ENCODE results near the gene BANP. TPM values are rescaled to one million over a fixed set of nuclear protein-coding genes. Genes with fewer than 3 reads are reported as not detected.

The BANP gene
- total RNA-seq, 2 donors from 2014 or later: 46.4 to 85.9 TPM

DNA sequence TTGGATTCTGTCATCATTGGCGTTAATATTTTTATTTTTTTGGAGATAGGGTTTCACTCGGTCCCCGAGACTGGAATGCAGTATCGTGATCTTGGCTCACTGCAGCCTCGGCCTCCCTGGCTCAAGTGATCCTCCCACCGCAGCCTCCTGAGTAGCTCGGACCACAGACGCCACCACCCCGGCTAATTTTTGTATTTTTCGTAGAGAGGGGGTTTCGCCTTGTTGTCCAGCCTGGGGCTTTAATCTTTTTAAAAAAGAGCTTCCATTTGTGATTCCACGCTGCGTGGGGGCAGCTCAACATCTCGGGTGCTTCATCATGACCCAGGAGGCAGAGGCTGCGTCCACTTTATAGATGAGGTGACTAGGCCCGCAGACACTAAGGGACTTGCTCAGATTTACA, 1.5 kb downstream of the BANP start:
- Mint-ChIP-seq H3K27me3 (no peaks in the 10 kb centered on the region), H3K4me1 (peaks cover 34% of the 10 kb centered on the region), H3K27ac (peak overlapping the region; percentile 99), H3K9me3 (no peaks in the 10 kb centered on the region), H3K36me3 (ENCODE audit: low read depth) (peaks cover 56% of the 10 kb centered on the region), H3K4me3 (peak overlapping the region; percentile 97)
- no peak for ATAC-seq (replicated peaks)

GRCh38 chr16:87953308-87954215, 2.3 kb downstream of the BANP start:
- Mint-ChIP-seq H3K9me3 (no peaks in the 10 kb centered on the region), H3K27me3 (no peaks in the 10 kb centered on the region), H3K4me1 (peaks cover 38% of the 10 kb centered on the region), H3K4me3 (peak overlapping the region; percentile 97), H3K27ac (peak overlapping the region; percentile 99), H3K36me3 (ENCODE audit: low read depth) (peaks cover 64% of the 10 kb centered on the region)
- ATAC-seq (replicated peaks): no peak

GRCh38 chr16:87954361-87954760, 3.1 kb downstream of the BANP start:
- Mint-ChIP-seq H3K4me3 (peak overlapping the region; percentile 97), H3K27ac (peak overlapping the region; percentile 99), H3K27me3 (no peaks in the 10 kb centered on the region), H3K36me3 (ENCODE audit: low read depth) (peaks cover 69% of the 10 kb centered on the region), H3K9me3 (no peaks in the 10 kb centered on the region), H3K4me1 (peaks cover 43% of the 10 kb centered on the region)
- ATAC-seq (replicated peaks): no peak

DNA sequence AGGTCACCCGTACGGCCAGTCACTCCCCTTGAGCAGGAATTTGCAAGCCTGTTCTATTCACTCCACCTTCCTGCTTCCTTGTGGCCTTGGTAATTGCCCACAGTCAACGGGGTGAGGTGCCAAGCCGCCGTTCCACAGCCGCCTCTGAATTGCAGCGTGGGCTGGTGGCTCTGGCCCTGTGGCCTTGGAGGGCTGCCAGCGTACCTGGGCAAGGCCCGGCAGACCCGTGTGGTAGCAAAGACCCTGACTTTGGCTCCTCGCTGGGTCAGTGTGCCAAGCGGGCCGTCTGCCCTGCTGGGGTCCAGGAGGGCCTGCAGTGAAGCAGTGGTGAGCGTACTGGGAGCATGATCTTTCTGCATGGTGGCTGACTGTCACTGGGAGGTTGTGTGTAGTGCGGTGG, 3.6 kb downstream of the BANP start:
- Mint-ChIP-seq H3K27me3 (no peaks in the 10 kb centered on the region), H3K4me3 (peak overlapping the region; percentile 97), H3K9me3 (no peaks in the 10 kb centered on the region), H3K27ac (peak overlapping the region; percentile 99), H3K36me3 (ENCODE audit: low read depth) (peaks cover 74% of the 10 kb centered on the region), H3K4me1 (peaks cover 47% of the 10 kb centered on the region)
- ATAC-seq (replicated peaks): no peak

GRCh38 chr16:87955302-87956097, 4.3 kb downstream of the BANP start:
- peak overlapping the region; percentile 99 for H3K27ac Mint-ChIP-seq
- peak overlapping the region; percentile 97 for H3K4me3 Mint-ChIP-seq
- peak; percentile 6 for ATAC-seq (replicated peaks)
- H3K4me1 Mint-ChIP-seq: peaks cover 53% of the 10 kb centered on the region
- H3K27me3 Mint-ChIP-seq: no peaks in the 10 kb centered on the region
- peaks cover 80% of the 10 kb centered on the region for H3K36me3 Mint-ChIP-seq (ENCODE audit: low read depth)
- no peaks in the 10 kb centered on the region for H3K9me3 Mint-ChIP-seq

DNA sequence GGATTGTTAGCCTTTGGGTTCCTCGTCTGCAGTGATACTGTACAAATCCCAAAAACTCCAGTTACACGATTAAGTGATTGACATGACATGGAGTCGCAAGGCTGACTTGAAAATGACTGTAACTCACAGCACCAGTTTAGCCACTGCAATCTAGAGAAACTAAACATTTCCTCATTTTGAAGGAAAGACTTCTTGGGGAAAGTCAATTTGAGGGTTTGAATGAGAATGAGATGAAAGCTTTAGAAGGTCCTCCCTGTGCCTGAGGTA, 4.8 kb downstream of the BANP start:
- H3K36me3 Mint-ChIP-seq (ENCODE audit: low read depth): peaks cover 86% of the 10 kb centered on the region
- H3K27me3 Mint-ChIP-seq: no peaks in the 10 kb centered on the region
- no peak for ATAC-seq (replicated peaks)

GRCh38 chr16:87956365-87957231, 5.4 kb downstream of the BANP start:
- peak overlapping the region; percentile 99 for H3K27ac Mint-ChIP-seq
- H3K4me3 Mint-ChIP-seq: peak overlapping the region; percentile 97
- peaks cover 91% of the 10 kb centered on the region for H3K36me3 Mint-ChIP-seq (ENCODE audit: low read depth)
- peak; percentile 74 for ATAC-seq (replicated peaks)
- H3K9me3 Mint-ChIP-seq: no peaks in the 10 kb centered on the region
- no peaks in the 10 kb centered on the region for H3K27me3 Mint-ChIP-seq
- peaks cover 61% of the 10 kb centered on the region for H3K4me1 Mint-ChIP-seq

More for the DNA sequence above, 4.8 kb downstream of the BANP start:
- Mint-ChIP-seq H3K4me1 (peaks cover 58% of the 10 kb centered on the region), H3K27ac (peak overlapping the region; percentile 99), H3K9me3 (no peaks in the 10 kb centered on the region), H3K4me3 (peak overlapping the region; percentile 97)

- Mint-ChIP-seq H3K27ac (peak overlapping the region; percentile 99), H3K36me3 (ENCODE audit: low read depth) (peaks cover 88% of the 10 kb centered on the region), H3K9me3 (no peaks in the 10 kb centered on the region), H3K27me3 (no peaks in the 10 kb centered on the region), H3K4me1 (peaks cover 58% of the 10 kb centered on the region), H3K4me3 (peak overlapping the region; percentile 97)
- no peak for ATAC-seq (replicated peaks)
Measured at GRCh38 chr16:87957296-87958094, 6.3 kb downstream of the BANP start.

GRCh38 chr16:87958632-87959031, 7.4 kb downstream of the BANP start:
- Mint-ChIP-seq H3K36me3 (ENCODE audit: low read depth) (peaks cover 87% of the 10 kb centered on the region), H3K4me1 (peaks cover 63% of the 10 kb centered on the region), H3K9me3 (no peaks in the 10 kb centered on the region), H3K27me3 (no peaks in the 10 kb centered on the region), H3K27ac (peak overlapping the region; percentile 95), H3K4me3 (peak overlapping the region; percentile 97)
- ATAC-seq (replicated peaks): no peak

- H3K27ac Mint-ChIP-seq: peak overlapping the region; percentile 95
- H3K9me3 Mint-ChIP-seq: no peaks in the 10 kb centered on the region
- peaks cover 79% of the 10 kb centered on the region for H3K36me3 Mint-ChIP-seq (ENCODE audit: low read depth)
- peaks cover 61% of the 10 kb centered on the region for H3K4me1 Mint-ChIP-seq
- ATAC-seq (replicated peaks): no peak
- H3K4me3 Mint-ChIP-seq: peak overlapping the region; percentile 97
- H3K27me3 Mint-ChIP-seq: no peaks in the 10 kb centered on the region
Measured at GRCh38 chr16:87959391-87959990, 8.3 kb downstream of the BANP start.

DNA sequence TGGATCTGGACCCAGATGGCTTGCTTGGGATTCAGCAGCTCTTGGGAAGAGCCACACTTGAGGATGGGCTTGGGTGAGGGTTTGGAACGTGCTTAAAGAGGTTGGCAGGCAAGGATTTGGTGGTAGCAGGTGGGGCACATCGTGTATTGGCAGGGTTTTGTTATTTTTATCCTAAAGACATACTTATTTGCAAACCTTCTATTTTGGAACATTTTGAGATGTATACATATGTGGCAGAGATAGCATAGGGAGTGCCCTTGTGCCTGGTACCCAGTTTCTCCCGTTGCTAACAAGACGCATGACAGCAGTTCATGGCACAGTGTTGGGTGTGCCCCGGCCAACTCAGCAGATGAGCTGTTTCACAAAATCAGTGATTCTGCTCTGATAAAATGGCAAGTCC, 9.1 kb downstream of the BANP start:
- no peak for ATAC-seq (replicated peaks)
- H3K27ac Mint-ChIP-seq: peak overlapping the region; percentile 95
- no peaks in the 10 kb centered on the region for H3K9me3 Mint-ChIP-seq
- H3K4me3 Mint-ChIP-seq: peak overlapping the region; percentile 97
- no peaks in the 10 kb centered on the region for H3K27me3 Mint-ChIP-seq
- H3K4me1 Mint-ChIP-seq: peaks cover 65% of the 10 kb centered on the region
- peaks cover 74% of the 10 kb centered on the region for H3K36me3 Mint-ChIP-seq (ENCODE audit: low read depth)

DNA sequence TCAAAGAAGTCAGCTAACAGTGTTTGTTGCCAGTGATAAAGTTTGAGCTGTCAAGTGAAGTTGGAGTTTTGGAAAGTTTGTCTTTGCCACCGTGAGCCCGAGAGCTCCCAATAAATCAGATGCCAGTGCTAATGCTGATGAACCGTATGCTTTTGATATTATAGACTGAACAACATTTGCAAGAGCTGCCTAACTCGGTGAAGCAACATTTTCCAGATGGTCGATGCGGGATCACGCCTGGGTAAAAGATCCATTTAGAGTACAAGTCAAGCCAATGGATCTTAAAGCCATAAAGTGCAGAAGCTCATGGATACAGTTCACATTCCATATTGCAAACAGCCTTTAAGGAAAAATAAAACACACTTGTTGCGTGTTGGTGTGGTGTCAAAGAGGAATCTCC, 9.6 kb downstream of the BANP start:
- peaks cover 69% of the 10 kb centered on the region for H3K36me3 Mint-ChIP-seq (ENCODE audit: low read depth)
- H3K27ac Mint-ChIP-seq: peak overlapping the region; percentile 95
- ATAC-seq (replicated peaks): no peak
- H3K4me3 Mint-ChIP-seq: peak overlapping the region; percentile 97
- H3K27me3 Mint-ChIP-seq: no peaks in the 10 kb centered on the region
- peaks cover 62% of the 10 kb centered on the region for H3K4me1 Mint-ChIP-seq
- H3K9me3 Mint-ChIP-seq: no peaks in the 10 kb centered on the region

- Mint-ChIP-seq H3K36me3 (ENCODE audit: low read depth) (peaks cover 61% of the 10 kb centered on the region), H3K27ac (peak overlapping the region; percentile 76), H3K4me3 (peak overlapping the region; percentile 97), H3K4me1 (peaks cover 65% of the 10 kb centered on the region), H3K9me3 (no peaks in the 10 kb centered on the region), H3K27me3 (no peaks in the 10 kb centered on the region)
- no peak for ATAC-seq (replicated peaks)
Measured at GRCh38 chr16:87961623-87962022, 10.4 kb downstream of the BANP start.

All from activated T-helper 17 cell treated with anti-CD3 and anti-CD28 coated beads, Interleukin-2, amount 50 U/mL, for 72 hours (primary cell).